MG63 (cell line): Measurements from ENCODE around the gene TTC34. TPM values are rescaled to one million over a fixed set of nuclear protein-coding genes. Genes with fewer than 3 reads are reported as not detected.
"Not testable (repeated sequence)": the region's sequence is repeated elsewhere in the genome, so short reads cannot be mapped to it uniquely, and the experiment has no call there.

ENCODE experiments used
- DNase-seq: peaks from one replicate; pipeline ENCODE4 v3.0.0-alpha.2; 2020
- H3K27me3 ChIP-seq: fragments of 250-450 bp; sonication (Bioruptor Pico); 2 replicates; pipeline ENCODE4 v1.5.1; 2020; ENCODE audit warnings: mild to moderate bottlenecking, moderate library complexity
- H3K36me3 ChIP-seq: fragments of 250-450 bp; sonication (Bioruptor Pico); 2 replicates; pipeline ENCODE4 v1.5.1; 2020; ENCODE audit warnings: mild to moderate bottlenecking, moderate library complexity
- H3K4me3 ChIP-seq: fragments of 250-450 bp; sonication (Bioruptor Pico); 2 replicates; pipeline ENCODE4 v1.5.1; 2020; ENCODE audit warnings: mild to moderate bottlenecking, moderate library complexity
- H3K9me3 ChIP-seq: fragments of 250-450 bp; sonication (Bioruptor Pico); 2 replicates; pipeline ENCODE4 v1.5.1; 2020; ENCODE audit warnings: mild to moderate bottlenecking, moderate library complexity
- total RNA-seq: library from RNA; depleted of rRNA; stranded (reverse); fragments of >200 nt; shearing (Covaris generic); gene quantifications from 2 replicates; pipeline ENCODE4 v1.2.3, GENCODE V29; 2014; ENCODE audit warnings: low replicate concordance

TTC34 gene
- total RNA-seq, 1 experiment from 2014 or later: not detected

DNA sequence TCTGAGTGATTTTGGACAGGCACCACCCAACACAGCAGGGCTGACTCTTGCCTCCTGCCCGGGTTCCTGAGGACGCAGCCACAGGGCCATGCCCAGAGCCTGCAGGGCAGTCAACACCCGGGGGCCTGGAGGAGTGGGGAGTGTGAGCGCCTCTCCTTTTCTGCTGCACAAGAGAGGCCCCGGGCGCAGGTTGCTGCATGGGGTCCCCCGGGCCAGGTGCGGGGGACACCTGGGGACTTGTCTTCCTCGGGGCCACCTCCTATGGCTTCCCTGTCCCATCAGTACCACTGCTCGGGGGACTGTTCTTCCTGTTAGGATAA is 6.9 kb upstream of the TTC34 start:
- Histone ChIP-seq H3K4me3 (no peak overlapping the region), H3K27me3 (peaks cover 5% of the 10 kb centered on the region; the same call in 1 of the 2 replicates), H3K36me3 (no peaks in the 10 kb centered on the region), H3K9me3 (0 out of 2 replicates have a peak, but pooled peaks cover 1% of the 10 kb centered on the region)
- DNase-seq: no peak

DNA sequence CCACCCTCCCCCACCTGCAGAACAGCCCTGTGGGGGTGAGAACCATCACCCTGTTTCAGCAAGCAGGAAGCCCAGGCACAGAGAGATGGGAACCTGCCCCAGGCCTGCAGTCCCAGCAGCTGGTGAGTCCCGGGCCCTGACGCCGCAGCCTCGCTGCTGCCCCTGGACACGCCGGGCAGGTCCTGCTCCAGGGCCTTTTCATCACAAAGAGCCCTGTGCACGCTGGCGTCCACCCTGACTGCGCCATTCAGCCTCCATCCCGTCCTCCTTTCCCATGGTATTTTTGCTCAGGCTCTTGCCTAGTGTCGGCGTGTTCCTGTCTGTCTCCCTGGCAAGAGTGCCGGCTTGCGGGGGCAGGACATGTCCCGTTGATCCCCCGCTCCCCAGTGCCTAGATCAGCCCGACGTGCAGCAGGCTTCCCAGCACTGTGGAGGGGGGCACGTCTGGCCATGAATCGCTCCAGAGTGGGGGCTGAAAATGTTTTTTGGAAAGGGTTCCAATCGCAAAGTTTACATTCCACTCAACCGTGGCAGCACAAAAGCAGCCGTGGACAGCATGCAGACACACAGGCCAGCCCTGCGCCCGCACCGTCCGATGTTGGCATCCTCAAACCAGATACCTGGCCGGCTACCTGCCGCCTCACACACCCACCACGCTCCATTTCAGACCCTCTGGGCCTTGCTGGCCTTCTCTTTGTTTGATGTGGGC is 6.3 kb upstream of the TTC34 start:
- H3K9me3 ChIP-seq: 0 out of 2 replicates have a peak, but pooled peaks cover 1% of the 10 kb centered on the region
- H3K4me3 ChIP-seq: no peak overlapping the region
- no peak for DNase-seq
- peaks cover 5% of the 10 kb centered on the region; the same call in 1 of the 2 replicates for H3K27me3 ChIP-seq
- H3K36me3 ChIP-seq: no peaks in the 10 kb centered on the region

- DNase-seq: no peak
- H3K36me3 ChIP-seq: no peaks in the 10 kb centered on the region
- H3K9me3 ChIP-seq: no peaks in the 10 kb centered on the region
- H3K4me3 ChIP-seq: no peak overlapping the region
- peaks cover 5% of the 10 kb centered on the region; the same call in 1 of the 2 replicates for H3K27me3 ChIP-seq
Measured at GRCh38 chr1:2807036-2807435, 5.5 kb upstream of the TTC34 start.

DNA sequence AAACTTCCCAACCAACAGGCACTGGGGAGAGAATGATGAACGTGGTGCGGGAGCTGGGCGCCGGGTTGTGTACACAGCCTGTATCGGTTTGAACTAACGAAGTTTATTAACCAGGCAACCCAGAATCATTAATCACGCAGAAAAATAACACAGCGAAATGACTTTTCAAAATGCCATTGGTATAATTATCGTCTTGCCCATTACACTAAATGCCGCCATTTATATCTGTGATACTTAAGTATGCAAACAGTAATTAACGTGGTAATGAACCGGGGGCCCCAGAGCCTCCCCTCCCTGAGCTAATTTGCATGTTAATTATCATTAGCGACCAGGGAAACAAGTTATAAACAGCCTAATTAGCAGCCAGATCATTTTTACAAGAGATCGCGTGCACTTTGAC is 5.1 kb upstream of the TTC34 start:
- no peaks in the 10 kb centered on the region for H3K9me3 ChIP-seq
- peaks cover 5% of the 10 kb centered on the region; the same call in 1 of the 2 replicates for H3K27me3 ChIP-seq
- no peaks in the 10 kb centered on the region for H3K36me3 ChIP-seq

DNA sequence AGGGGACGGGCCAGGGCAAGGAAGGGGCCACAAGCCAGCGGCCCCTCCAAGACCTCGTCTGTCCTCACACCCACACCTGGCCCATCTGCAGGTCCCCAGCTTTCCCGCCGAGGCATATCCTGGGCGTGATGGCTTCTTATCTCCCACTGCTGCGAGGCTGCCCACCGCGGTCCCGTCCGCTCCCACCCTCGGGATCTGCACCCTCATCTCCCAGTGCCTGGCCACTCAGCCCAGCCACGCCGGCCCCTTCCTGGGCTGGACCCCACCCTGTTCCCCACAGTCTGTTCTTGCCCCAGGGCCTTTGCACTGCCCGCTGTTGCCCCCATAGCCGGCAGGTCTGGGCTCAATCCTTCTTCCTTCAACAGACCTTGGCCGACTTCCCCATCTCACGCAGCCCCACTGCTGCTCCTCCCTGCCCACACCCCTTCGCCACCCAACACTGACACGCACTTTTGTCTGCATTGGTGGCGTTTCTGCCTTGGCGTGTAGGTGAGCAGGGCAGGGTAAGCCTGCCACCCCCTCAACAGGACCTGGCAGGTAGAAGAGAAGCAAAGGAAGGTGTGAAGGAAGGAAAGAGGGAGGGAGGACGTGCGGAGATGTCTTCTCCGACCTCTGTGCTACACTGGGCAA is 4.4 kb upstream of the TTC34 start:
- DNase-seq: no peak
- H3K36me3 ChIP-seq: no peaks in the 10 kb centered on the region
- peaks cover 5% of the 10 kb centered on the region; the same call in 1 of the 2 replicates for H3K27me3 ChIP-seq
- no peak overlapping the region for H3K4me3 ChIP-seq
- H3K9me3 ChIP-seq: no peaks in the 10 kb centered on the region

More for the DNA sequence above, 5.1 kb upstream of the TTC34 start:
- no peak overlapping the region for H3K4me3 ChIP-seq
- DNase-seq: no peak

DNA sequence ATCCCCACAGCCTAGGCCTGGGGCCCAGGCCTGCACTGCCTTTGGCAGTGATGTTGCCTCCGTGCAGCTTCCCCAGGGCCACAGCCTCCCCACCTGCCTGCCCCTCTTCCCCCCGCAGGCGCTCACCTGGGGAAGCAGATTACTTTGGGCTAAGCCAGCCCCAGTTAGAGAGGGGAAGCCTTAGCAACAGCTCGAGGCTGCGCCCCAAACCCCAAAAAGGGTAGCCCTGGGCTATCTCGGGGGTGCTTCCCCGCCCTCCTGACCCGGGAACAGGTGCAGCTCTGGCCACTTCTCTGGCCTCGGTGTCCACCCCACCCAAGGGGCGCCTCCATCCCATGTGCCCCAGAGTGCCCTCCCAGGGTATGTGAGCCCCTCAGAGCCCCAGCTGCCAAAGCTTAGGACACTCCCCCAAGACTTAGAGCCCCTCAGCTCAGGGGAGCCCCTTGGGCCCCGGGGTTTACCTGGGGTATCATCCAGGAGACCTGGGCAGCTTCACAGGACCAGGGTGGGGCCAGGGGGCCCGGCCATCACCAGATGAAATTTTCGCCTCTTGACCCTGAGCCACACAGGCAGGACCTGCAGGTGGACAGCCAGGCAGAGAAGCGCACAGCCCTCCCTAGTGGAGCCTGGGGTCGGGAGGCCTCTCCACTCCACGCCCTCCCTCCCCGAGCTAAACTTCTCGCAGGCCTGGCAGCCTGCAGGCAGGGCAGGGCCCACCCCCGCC is 3.3 kb upstream of the TTC34 start:
- H3K4me3 ChIP-seq: no peak overlapping the region
- H3K9me3 ChIP-seq: no peaks in the 10 kb centered on the region
- H3K36me3 ChIP-seq: no peaks in the 10 kb centered on the region
- no peak for DNase-seq
- H3K27me3 ChIP-seq: peaks cover 5% of the 10 kb centered on the region; the same call in 1 of the 2 replicates

DNA sequence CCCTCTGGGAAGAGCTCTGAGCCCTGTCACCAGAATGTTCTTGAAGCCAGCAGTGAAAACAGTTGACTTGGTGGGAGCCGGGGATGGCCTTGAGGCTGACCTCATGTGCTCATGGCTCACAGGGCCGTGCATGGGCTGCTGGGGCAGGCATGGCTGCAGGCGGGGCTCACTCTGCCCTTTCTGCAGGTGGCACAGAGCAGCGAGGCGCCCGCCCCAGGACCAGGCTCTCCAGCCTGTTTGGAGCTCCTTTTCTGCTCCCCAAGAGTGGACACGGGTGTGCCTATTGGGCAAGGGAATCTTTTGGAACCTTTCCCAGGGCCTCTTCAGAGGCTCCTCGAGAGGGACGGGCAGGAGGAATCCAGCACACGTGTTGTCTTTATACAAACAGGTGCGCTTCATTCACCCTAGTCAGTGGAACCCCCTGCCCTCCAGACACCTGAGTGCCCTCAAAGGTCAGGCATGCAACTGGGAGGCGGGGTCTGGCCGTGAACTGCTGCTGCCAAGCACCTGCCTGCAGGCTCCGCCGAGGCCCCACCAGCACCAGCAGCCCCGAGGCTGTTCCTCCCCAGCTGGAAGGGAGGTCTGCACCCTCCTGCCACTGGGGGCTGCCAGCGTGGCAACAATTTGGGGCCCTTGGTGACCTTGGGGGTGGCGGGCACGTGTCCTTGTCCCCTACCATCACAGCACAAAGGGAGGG is 2.6 kb upstream of the TTC34 start:
- no peaks in the 10 kb centered on the region for H3K9me3 ChIP-seq
- no peak for DNase-seq
- no peaks in the 10 kb centered on the region for H3K36me3 ChIP-seq
- H3K27me3 ChIP-seq: peaks cover 5% of the 10 kb centered on the region; the same call in 1 of the 2 replicates
- no peak overlapping the region for H3K4me3 ChIP-seq

- Histone ChIP-seq H3K4me3 (no peak overlapping the region), H3K36me3 (no peaks in the 10 kb centered on the region), H3K9me3 (no peaks in the 10 kb centered on the region), H3K27me3 (peaks cover 5% of the 10 kb centered on the region; the same call in 1 of the 2 replicates)
- DNase-seq: no peak
Measured at GRCh38 chr1:2803086-2803930, 1.8 kb upstream of the TTC34 start.

DNA sequence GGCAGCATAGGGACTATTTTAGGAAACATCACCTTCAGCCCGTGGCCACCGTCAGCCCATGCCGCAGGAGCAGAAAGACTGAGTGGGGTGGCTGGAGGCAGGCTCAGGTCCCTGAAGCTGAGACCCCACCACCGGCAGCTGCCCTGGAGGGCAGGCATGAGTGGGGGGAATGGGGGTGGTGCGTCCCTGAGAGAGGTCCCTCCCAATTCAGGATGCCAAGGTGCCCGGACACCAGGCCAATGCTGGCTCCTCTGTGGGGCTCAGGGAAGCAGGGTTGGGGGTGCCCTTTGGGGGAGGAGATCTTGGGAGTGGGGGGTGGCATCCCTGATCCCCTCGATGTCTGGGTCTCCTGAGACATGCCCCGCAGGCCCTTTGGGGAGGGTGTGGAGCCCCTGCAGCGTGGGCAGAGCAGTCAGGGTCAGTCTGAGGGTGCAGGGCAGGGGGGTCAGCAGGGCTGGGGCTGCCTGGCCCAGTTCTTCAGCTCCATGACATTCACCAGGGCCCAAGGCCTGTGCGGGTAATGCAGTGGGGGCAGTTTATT is 998 bp upstream of the TTC34 start:
- DNase-seq: no peak
- no peaks in the 10 kb centered on the region for H3K9me3 ChIP-seq

DNA sequence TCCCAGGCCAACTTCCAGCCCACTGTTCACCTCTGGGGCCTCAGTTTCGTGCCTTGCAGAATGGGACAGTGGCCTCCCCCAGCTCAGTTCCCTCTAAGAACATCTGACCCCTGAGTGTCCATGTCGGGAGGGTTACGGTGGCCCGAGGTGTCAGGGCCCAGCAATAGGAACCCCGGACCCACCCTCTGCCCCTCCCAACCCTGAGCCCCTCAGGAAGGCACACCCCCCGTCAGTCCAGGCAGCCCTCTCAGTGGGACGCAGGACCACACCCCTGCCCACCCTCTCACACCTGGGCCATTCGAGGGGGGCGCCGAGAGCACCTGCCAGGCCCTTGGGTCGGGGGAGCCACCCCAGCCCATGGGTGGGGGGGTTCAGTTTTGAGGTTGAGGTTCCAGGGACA is 447 bp downstream of the TTC34 start:
- Histone ChIP-seq H3K27me3 (peaks cover 4% of the 10 kb centered on the region; the same call in 1 of the 2 replicates), H3K9me3 (no peaks in the 10 kb centered on the region), H3K4me3 (no peak overlapping the region), H3K36me3 (no peaks in the 10 kb centered on the region)
- DNase-seq: no peak

More for the DNA sequence above, 998 bp upstream of the TTC34 start:
- Histone ChIP-seq H3K27me3 (peaks cover 5% of the 10 kb centered on the region; the same call in 1 of the 2 replicates), H3K36me3 (no peaks in the 10 kb centered on the region), H3K4me3 (no peak overlapping the region)

GRCh38 chr1:2800664-2801045 is 838 bp downstream of the TTC34 start:
- H3K9me3 ChIP-seq: no peaks in the 10 kb centered on the region
- H3K4me3 ChIP-seq: no peak overlapping the region
- DNase-seq: no peak
- H3K36me3 ChIP-seq: no peaks in the 10 kb centered on the region
- H3K27me3 ChIP-seq: 0 out of 2 replicates have a peak, but pooled peaks cover under 1% of the 10 kb centered on the region

- Histone ChIP-seq H3K36me3 (no peaks in the 10 kb centered on the region), H3K4me3 (no peak overlapping the region), H3K9me3 (no peaks in the 10 kb centered on the region), H3K27me3 (no peaks in the 10 kb centered on the region)
- DNase-seq: no peak
Measured at GRCh38 chr1:2799811-2800663, 1.5 kb downstream of the TTC34 start.

DNA sequence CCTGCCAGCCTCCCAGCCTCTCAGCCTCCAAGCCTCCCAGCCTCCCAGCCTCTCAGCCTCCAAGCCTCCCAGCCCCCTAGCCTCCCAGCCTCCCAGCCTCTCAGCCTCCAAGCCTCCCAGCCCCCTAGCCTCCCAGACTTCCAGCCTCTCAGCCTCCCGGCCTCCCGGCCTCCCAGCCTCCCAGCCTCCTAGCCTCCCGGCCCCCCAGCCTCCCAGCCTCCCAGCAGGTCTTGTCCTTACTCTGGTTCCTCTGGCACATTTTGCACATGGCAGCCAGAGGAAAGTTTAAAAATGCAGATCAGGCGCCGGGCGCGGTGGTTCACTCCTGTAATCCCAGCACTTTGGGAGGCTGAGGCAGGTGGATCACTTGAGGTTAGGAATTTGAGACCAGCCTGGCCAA is 2.5 kb downstream of the TTC34 start:
- DNase-seq, H3K4me3 ChIP-seq, H3K9me3 ChIP-seq, H3K27me3 ChIP-seq, H3K36me3 ChIP-seq: not testable (repeated sequence)

DNA sequence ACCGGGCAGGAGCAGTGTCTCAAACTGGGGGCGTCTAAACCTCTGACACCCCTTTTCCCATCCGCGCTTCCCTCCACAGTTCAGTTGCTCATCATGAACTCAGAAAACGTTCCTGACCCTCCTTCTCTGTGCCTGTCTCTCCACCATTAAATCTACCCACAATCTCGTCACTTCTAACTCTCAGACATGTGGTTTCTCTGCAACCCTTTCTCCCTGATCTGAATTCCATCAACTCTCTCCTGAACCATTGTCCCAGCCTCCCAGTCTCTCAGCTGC is 3.8 kb downstream of the TTC34 start:
- DNase-seq: no peak
- no peak overlapping the region for H3K4me3 ChIP-seq
- no peaks in the 10 kb centered on the region for H3K27me3 ChIP-seq
- peaks cover 3% of the 10 kb centered on the region for H3K9me3 ChIP-seq
- no peaks in the 10 kb centered on the region for H3K36me3 ChIP-seq
